SIG-M5 treated with dmso at 0.1 percent for 504 hours (cell line): ENCODE results near the gene CAPSL.
"Not testable (repeated sequence)": the region's sequence is repeated elsewhere in the genome, so short reads cannot be mapped to it uniquely, and the experiment has no call there.

ENCODE experiments used
- DNase-seq: peaks from one replicate; lab custom pipeline; 2025; ENCODE audit not compliant: unreplicated experiment; lab: John Stamatoyannopoulos, UW

Gene CAPSL

GRCh38 chr5:35938568-35939227, at the start of gene CAPSL:
Gene CAPSL (minus strand): TSS chr5:35938622. CDS start chr5:35921120, 17,502 bp downstream.
- peak; percentile 53 for DNase-seq

- DNase-seq, result no peak
These were observed 49.4 kb upstream of the CAPSL start for GRCh38 chr5:35987776-35988175.

GRCh38 chr5:35979715-35980114, 41.3 kb upstream of the CAPSL start:
- DNase-seq, result no peak

GRCh38 chr5:35976859-35977258, 38.4 kb upstream of the CAPSL start:
- not testable (repeated sequence) for DNase-seq

- DNase-seq, result no peak
These were observed 36.1 kb upstream of the CAPSL start for GRCh38 chr5:35974570-35974969.

- no peak for DNase-seq
These were observed 33.4 kb upstream of the CAPSL start for GRCh38 chr5:35971878-35972210.

GRCh38 chr5:35971186-35971877, 32.9 kb upstream of the CAPSL start:
- DNase-seq, result no peak

GRCh38 chr5:35963381-35963843, 25.0 kb upstream of the CAPSL start:
- peak; percentile 3 for DNase-seq

GRCh38 chr5:35960328-35960727, 21.9 kb upstream of the CAPSL start:
- DNase-seq, result no peak

GRCh38 chr5:35956429-35956828, 18.0 kb upstream of the CAPSL start:
- no peak for DNase-seq

GRCh38 chr5:35954175-35954574, 15.8 kb upstream of the CAPSL start:
- DNase-seq, result no peak

GRCh38 chr5:35947085-35947484, 8.7 kb upstream of the CAPSL start:
- DNase-seq, result no peak

GRCh38 chr5:35939639-35940038, 1.2 kb upstream of the CAPSL start:
- peak; percentile 13 for DNase-seq

GRCh38 chr5:35926389-35927051, 11.9 kb downstream of the CAPSL start:
- DNase-seq, result peak; percentile 83

GRCh38 chr5:35924950-35925722, 13.3 kb downstream of the CAPSL start:
- DNase-seq, result peak; percentile 75

GRCh38 chr5:35924122-35924949, 14.1 kb downstream of the CAPSL start:
- no peak for DNase-seq

- peak; percentile 26 for DNase-seq
These were observed 16.0 kb downstream of the CAPSL start for GRCh38 chr5:35922468-35922867.

- no peak for DNase-seq
These were observed 16.5 kb downstream of the CAPSL start for GRCh38 chr5:35921930-35922329.

- no peak for DNase-seq
These were observed 17.5 kb downstream of the CAPSL start for GRCh38 chr5:35920890-35921289.

GRCh38 chr5:35919191-35919590, 19.2 kb downstream of the CAPSL start:
- no peak for DNase-seq

- no peak for DNase-seq
These were observed 29.6 kb downstream of the CAPSL start for GRCh38 chr5:35908814-35909213.
